B cell (primary cell): Measurements from ENCODE around the gene DPM1.

Experiments
- EZH2 ChIP-seq: IDR thresholded peaks from 2 replicates; pipeline ENCODE4 v1.6.1; 2012; ENCODE audit warnings: borderline replicate concordance, low read depth, mild to moderate bottlenecking, moderate library complexity, low read length; ENCODE audit not compliant: insufficient read depth, poor library complexity, severe bottlenecking
- TF ChIP-seq, protein P1 (sequence below): fragments of 200-600 bp; IDR thresholded peaks from one replicate; pipeline ENCODE4 v1.8.0; 2022; ENCODE audit warnings: antibody characterized with exemption, mild to moderate bottlenecking

DNA sequence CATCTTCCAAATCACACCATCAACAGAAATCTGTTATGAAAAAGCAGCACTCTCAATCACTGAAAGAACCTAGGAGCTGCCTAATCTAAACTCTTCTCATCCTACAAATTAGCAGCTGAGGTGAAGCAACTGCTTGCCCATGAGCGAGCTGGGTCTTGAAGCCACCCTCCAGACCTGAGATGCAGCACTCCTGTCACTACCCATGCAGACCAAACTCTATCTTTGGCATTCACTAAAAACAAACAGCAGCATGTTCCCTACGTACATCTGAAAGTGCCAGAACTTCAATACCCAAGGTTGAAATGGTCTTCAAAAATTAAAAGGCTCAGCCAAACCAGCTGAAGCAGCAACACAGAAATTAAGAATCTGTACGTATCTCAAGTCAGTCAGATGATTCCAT lies 41.4 kb downstream of the DPM1 start:
- TF ChIP-seq, protein P1, sequence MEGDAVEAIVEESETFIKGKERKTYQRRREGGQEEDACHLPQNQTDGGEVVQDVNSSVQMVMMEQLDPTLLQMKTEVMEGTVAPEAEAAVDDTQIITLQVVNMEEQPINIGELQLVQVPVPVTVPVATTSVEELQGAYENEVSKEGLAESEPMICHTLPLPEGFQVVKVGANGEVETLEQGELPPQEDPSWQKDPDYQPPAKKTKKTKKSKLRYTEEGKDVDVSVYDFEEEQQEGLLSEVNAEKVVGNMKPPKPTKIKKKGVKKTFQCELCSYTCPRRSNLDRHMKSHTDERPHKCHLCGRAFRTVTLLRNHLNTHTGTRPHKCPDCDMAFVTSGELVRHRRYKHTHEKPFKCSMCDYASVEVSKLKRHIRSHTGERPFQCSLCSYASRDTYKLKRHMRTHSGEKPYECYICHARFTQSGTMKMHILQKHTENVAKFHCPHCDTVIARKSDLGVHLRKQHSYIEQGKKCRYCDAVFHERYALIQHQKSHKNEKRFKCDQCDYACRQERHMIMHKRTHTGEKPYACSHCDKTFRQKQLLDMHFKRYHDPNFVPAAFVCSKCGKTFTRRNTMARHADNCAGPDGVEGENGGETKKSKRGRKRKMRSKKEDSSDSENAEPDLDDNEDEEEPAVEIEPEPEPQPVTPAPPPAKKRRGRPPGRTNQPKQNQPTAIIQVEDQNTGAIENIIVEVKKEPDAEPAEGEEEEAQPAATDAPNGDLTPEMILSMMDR = no peak
- no peak for TF ChIP-seq EZH2
